ENCODE data around the gene TCF19.

DNA sequence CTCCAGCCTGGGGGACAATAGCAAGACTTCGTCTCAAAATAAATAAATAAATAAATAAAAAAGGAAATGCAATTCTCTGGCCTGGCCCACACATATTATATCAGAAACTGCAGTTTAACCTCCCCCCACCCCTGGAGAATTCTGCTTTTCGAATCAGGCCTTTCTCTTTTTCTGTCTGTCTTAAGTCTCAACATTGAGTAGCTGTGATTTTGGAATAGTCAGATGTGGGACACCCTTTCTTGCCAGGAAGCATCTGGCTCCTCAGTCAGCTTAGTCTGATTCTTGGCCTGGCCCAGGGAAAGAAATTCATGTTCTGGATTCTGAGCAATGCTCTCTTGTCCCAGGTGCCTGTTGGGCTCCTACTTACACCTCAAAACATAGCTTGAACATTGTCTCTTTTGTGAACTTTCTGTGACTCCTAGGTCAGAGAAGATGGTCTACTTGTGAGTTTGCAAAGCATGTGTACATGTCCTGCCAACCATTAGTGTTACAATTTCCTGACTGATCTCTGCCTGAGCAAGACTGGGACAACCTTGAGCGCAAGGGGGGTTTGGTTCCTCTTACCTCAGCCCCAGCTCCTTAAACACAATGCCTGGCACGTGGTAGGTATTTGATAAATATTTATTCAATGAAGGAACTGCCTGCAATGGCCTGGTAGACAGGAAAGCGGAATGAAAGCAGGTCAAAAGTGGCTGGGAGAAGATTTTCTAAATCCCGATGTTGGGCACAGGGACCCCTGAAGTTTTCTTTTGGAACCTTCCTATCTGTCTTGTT is 35.9 kb downstream of the TCF19 start:
- TF ChIP-seq, protein P1, sequence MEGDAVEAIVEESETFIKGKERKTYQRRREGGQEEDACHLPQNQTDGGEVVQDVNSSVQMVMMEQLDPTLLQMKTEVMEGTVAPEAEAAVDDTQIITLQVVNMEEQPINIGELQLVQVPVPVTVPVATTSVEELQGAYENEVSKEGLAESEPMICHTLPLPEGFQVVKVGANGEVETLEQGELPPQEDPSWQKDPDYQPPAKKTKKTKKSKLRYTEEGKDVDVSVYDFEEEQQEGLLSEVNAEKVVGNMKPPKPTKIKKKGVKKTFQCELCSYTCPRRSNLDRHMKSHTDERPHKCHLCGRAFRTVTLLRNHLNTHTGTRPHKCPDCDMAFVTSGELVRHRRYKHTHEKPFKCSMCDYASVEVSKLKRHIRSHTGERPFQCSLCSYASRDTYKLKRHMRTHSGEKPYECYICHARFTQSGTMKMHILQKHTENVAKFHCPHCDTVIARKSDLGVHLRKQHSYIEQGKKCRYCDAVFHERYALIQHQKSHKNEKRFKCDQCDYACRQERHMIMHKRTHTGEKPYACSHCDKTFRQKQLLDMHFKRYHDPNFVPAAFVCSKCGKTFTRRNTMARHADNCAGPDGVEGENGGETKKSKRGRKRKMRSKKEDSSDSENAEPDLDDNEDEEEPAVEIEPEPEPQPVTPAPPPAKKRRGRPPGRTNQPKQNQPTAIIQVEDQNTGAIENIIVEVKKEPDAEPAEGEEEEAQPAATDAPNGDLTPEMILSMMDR (conservative IDR thresholded peaks at IDR 0.05), result no peak
- no peak for TF ChIP-seq EZH2 (IDR thresholded peaks at IDR 0.05; ENCODE audit: low read depth)

Data from PC-9 (cell line).